Right atrium auricular region (tissue), 2 donors: Measurements from ENCODE around the gene KCP. TPM values are rescaled to one million over a fixed set of nuclear protein-coding genes. Genes with fewer than 3 reads are reported as not detected.

ENCODE experiments used
- DNase-seq: peaks from one replicate; pipeline ENCODE4 v3.0.0-alpha.2; 2019; ENCODE audit warnings: low spot score
- H3K27ac ChIP-seq, 2 donors: fragments of 200-600 bp; sonication (generic); 1 replicate in 1 of 2; 2 replicates in 1 of 2; pipeline ENCODE4 v1.5.1; 2016 to 2019
- H3K27me3 ChIP-seq, 2 donors: fragments of 200-600 bp; sonication (generic); one replicate each; pipeline versions ENCODE4 v1.5.1 to v1.6.0; 2017 to 2019
- H3K36me3 ChIP-seq: fragments of 200-600 bp; sonication (generic); one replicate; pipeline ENCODE4 v1.5.1; 2016
- H3K4me1 ChIP-seq, 2 donors: fragments of 200-600 bp; sonication (generic); one replicate each; pipeline versions ENCODE4 v1.5.1 to v1.6.0; 2017 to 2019
- H3K4me3 ChIP-seq, 2 donors: fragments of 200-600 bp; sonication (generic); 1 replicate in 1 of 2; 2 replicates in 1 of 2; pipeline ENCODE4 v1.5.1; 2017 to 2019; ENCODE audit warnings: mild to moderate bottlenecking in 1 of 2, moderate library complexity in 1 of 2
- H3K9me3 ChIP-seq, 2 donors: fragments of 200-600 bp; sonication (generic); one replicate each; pipeline ENCODE4 v1.5.1; 2019
- CTCF ChIP-seq, 2 donors: fragments of 200-600 bp; sonication (generic); IDR thresholded peaks; one replicate each; pipeline ENCODE4 v1.5.1; 2019; ENCODE audit warnings: antibody characterized with exemption in 2 of 2
- total RNA-seq, 2 donors: library from RNA; depleted of rRNA; stranded (reverse); fragments of >200 nt; gene quantifications; one replicate each; pipeline ENCODE4 v1.1.0, GENCODE V29; 2016

The KCP gene
- total RNA-seq, 2 donors from 2014 or later, result not detected

GRCh38 chr7:128835231-128835751, 75.2 kb downstream of the KCP start:
- DNase-seq, result no peak
- Histone ChIP-seq H3K36me3 (peaks cover 57% of the 10 kb centered on the region), H3K4me3 (no peak overlapping the region), H3K9me3 (no peaks in the 10 kb centered on the region), H3K27me3 (no peaks in the 10 kb centered on the region), H3K4me1 (peaks cover 0 to 58% of the 10 kb centered on the region in 2 donors), H3K27ac (peak overlapping the region; percentile 58 to 99)
- no peak for TF ChIP-seq CTCF (IDR thresholded peaks at IDR 0.05)

- H3K36me3 ChIP-seq, result peaks cover 44% of the 10 kb centered on the region
- no peak for DNase-seq
- TF ChIP-seq CTCF (IDR thresholded peaks at IDR 0.05), result no peak
Observed at GRCh38 chr7:128833946-128834325, 76.6 kb downstream of the KCP start.

GRCh38 chr7:128833148-128833945, 77.2 kb downstream of the KCP start:
- Histone ChIP-seq H3K36me3 (peaks cover 38% of the 10 kb centered on the region), H3K4me1 (peaks cover 0 to 73% of the 10 kb centered on the region in 2 donors), H3K27ac (peak overlapping the region; percentile 93 to 99), H3K27me3 (no peaks in the 10 kb centered on the region), H3K4me3 (peak overlapping the region; percentile 62 to 77), H3K9me3 (no peaks in the 10 kb centered on the region)
- no peak for TF ChIP-seq CTCF (IDR thresholded peaks at IDR 0.05)
- peak; percentile 86 for DNase-seq

More at GRCh38 chr7:128833946-128834325, 76.6 kb downstream of the KCP start:
- Histone ChIP-seq H3K27ac (peak overlapping the region; percentile 93 to 99), H3K9me3 (no peaks in the 10 kb centered on the region), H3K4me3 (peak overlapping the region; percentile 62 to 77), H3K4me1 (peaks cover 0 to 67% of the 10 kb centered on the region in 2 donors), H3K27me3 (no peaks in the 10 kb centered on the region)

- H3K36me3 ChIP-seq, result peaks cover 33% of the 10 kb centered on the region
- H3K9me3 ChIP-seq, result no peaks in the 10 kb centered on the region
- no peak for TF ChIP-seq CTCF (IDR thresholded peaks at IDR 0.05)
- peaks cover 0 to 76% of the 10 kb centered on the region in 2 donors for H3K4me1 ChIP-seq
- peak overlapping the region; percentile 93 to 99 for H3K27ac ChIP-seq
- DNase-seq, result no peak
- H3K27me3 ChIP-seq, result no peaks in the 10 kb centered on the region
- peak overlapping the region; percentile 62 to 77 for H3K4me3 ChIP-seq
Observed at GRCh38 chr7:128832880-128833147, 77.7 kb downstream of the KCP start.

- peak overlapping the region; percentile 62 to 77 for H3K4me3 ChIP-seq
- H3K36me3 ChIP-seq, result peaks cover 27% of the 10 kb centered on the region
- peaks cover 0 to 82% of the 10 kb centered on the region in 2 donors for H3K4me1 ChIP-seq
- no peak for TF ChIP-seq CTCF (IDR thresholded peaks at IDR 0.05)
- H3K27me3 ChIP-seq, result no peaks in the 10 kb centered on the region
- H3K9me3 ChIP-seq, result no peaks in the 10 kb centered on the region
- DNase-seq, result no peak
- H3K27ac ChIP-seq, result peak overlapping the region; percentile 93 to 99
Observed at GRCh38 chr7:128831994-128832879, 78.3 kb downstream of the KCP start.
